ENCODE data around the gene TPRA1. TPM values are rescaled to one million over a fixed set of nuclear protein-coding genes. Genes with fewer than 3 reads are reported as not detected.
"Not testable (repeated sequence)": the region's sequence is repeated elsewhere in the genome, so short reads cannot be mapped to it uniquely, and the experiment has no call there.

TPRA1 gene
- total RNA-seq, 1 experiment from 2014 or later, result 41.0 TPM

- DNase-seq (ENCODE audit: low read depth), result no peak
Measured at GRCh38 chr3:127536830-127537812, 53.4 kb downstream of the TPRA1 start.

GRCh38 chr3:127535901-127536829, 54.4 kb downstream of the TPRA1 start:
- no peak for DNase-seq (ENCODE audit: low read depth)

DNA sequence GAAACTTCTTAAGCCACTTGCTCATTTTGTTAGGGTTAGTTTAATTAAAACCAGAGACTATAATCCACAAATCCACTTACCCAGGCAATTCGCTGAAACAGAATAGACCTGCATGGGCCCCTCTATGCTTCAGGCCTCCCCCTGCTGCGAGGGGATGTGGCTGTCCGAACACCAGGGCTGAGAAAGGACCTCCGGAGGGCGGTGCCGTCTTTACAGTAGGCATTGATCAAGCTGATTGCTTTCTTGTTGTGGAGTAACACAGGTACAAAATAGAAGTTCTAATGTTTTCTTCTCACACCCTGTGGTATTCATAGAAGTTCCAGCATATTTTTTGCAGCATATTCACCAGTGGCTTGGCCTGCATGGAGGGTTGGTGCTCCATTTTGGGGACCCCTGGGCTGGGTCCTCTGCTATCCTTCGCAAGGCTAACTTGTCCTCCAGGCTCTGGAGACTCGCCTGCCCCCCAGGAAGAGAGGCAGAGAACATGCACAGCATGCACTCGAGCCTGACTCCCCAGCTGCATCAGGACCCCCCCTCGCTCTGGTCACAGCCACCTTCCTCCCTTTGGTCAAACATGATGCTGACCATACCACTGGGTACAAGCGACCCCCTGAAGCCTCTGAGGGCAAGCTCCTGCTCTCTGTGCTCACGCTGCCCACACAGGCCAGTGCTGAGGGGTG, 55.3 kb downstream of the TPRA1 start:
- no peak for DNase-seq (ENCODE audit: low read depth)

DNA sequence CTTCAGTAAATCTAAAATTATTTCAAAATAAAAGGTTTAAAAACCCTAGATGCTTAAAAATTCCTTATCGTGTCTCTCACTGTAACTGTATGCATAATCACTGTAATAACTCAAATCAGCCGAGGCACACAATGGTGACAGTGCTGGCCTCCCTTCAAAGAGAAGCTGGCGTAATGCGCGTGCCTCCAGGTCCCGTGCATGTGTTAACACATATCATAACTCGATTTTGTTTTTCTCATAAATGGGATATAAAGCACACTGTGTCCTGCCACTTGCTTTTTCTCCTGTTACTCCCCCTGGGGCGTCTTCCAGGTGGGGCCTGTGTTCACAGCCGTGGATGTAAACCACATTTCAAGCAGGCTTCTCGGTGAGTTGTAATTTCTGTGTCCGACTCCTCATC, 56.0 kb downstream of the TPRA1 start:
- no peak for DNase-seq (ENCODE audit: low read depth)

GRCh38 chr3:127534161-127534451, 56.4 kb downstream of the TPRA1 start:
- no peak for DNase-seq (ENCODE audit: low read depth)

DNA sequence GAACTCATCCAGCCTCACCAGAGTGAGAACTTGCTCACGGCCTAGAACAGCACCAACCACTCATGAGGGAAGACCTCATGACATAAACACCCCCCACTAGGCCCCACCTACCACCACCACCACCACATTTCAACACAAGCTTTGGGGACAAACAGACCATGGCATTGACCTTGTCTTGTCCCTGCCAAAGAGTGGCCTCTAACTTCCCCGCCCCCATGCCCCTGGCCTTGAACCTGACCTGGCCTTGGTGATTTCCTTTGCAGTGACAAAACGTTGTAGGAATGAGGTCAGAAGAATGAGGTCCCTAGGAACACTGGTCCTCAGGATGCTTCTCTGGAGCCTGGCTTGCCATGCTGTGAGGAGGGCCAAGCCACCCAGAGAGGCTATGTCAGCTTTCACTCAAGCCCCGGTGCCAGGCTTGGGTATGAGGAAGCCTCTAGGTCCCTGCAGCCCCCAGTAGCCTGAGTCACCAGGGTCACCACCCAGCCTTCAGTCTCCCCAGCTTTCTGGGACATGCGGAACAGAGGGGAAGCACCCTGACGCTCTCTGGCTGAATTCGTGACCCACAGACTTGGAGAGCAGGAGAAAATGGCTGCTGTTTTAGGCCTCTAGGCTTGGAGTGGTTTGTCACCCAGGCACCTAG, 57.9 kb downstream of the TPRA1 start:
- DNase-seq (ENCODE audit: low read depth), result no peak

GRCh38 chr3:127531821-127532220, 58.7 kb downstream of the TPRA1 start:
- DNase-seq (ENCODE audit: low read depth), result no peak

GRCh38 chr3:127530863-127531262, 59.7 kb downstream of the TPRA1 start:
- DNase-seq (ENCODE audit: low read depth), result not testable (repeated sequence)

- no peak for DNase-seq (ENCODE audit: low read depth)
Measured at GRCh38 chr3:127529346-127530188, 61.0 kb downstream of the TPRA1 start.

DNA sequence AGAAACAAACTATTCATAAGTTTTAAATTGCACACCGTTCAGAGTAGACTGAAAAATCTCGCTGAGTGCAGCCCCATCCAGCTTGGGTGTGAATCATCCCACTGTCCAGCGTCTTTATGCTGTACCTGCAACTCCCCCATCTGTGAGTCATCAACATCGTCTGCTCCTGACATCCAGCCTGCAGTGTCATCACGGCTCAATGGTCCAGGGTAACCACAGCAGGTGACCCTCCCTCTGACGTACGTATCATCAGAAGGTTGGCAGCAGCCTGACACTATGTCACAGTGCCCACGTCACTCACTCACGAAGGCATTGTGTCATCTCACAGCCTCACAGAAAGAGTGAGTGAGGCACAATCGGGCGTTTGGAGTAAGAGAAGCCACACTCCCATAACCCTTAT, 65.2 kb downstream of the TPRA1 start:
- peak; percentile 73 for DNase-seq (ENCODE audit: low read depth)

DNA sequence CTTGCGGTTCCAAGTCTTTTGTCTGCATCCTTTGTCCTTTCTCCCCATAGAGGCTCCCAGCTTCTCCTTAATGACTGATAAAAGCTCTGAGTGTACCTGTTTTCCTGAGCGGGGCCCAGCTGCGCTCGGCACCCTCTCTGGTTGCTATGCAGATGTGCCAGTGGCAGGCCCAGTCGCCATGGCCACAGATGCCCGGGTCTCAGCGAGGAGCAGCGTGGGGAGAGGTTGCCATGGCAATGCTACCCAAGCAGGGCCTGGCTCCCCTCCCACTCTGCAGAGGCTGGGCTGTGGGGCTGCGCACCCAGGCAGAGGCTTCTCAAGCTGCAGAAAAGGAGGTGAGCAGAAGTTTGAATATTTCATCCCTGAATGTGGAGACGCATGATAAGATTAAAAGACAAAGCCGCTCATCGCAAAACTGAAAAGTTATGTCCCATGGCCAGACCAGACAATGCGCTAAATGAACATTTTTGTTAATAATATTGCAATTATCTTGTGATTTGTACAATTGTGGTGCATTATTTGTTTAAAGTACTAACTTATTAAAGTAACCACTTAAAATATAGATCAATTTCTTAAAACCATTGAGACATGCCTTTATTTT, 66.1 kb downstream of the TPRA1 start:
- no peak for DNase-seq (ENCODE audit: low read depth)

Other genes with a start within 250 kb of the TPRA1 start
- 249 and 286 TPM in 2 replicates for gene MCM2, start 7.7 kb upstream of the TPRA1 start, total RNA-seq (2014; rRNA removed; shearing (Covaris generic))
- gene PODXL2, start 38.5 kb upstream of the TPRA1 start, total RNA-seq (2014; rRNA removed; shearing (Covaris generic)), result 55.3 and 78.7 TPM in 2 replicates
- 0.95 and 2.4 TPM in 2 replicates for gene ABTB1, start 82.2 kb upstream of the TPRA1 start, total RNA-seq (2014; rRNA removed; shearing (Covaris generic))
- 32.1 and 37.1 TPM in 2 replicates for gene MGLL, start 231.8 kb upstream of the TPRA1 start, total RNA-seq (2014; rRNA removed; shearing (Covaris generic))